ENCODE measurements around the gene ZCCHC14.
A peak's percentile ranks its signal among the peaks of the same experiment; 100 is the strongest.

Gene ZCCHC14

GRCh38 chr16:87492721-87493607 lies at the start of gene ZCCHC14:
TSS of gene ZCCHC14 (minus strand) at chr16:87493024. CDS start at chr16:87492238, 786 bp downstream.
- DNase-seq = peak; percentile 85

GRCh38 chr16:87541872-87542234 lies 49.0 kb upstream of the ZCCHC14 start:
- no peak for DNase-seq

GRCh38 chr16:87541147-87541871 lies 48.5 kb upstream of the ZCCHC14 start:
- no peak for DNase-seq

GRCh38 chr16:87540897-87541146 lies 48.0 kb upstream of the ZCCHC14 start:
- no peak for DNase-seq

- no peak for DNase-seq
Observed at GRCh38 chr16:87540072-87540896, 47.5 kb upstream of the ZCCHC14 start.

GRCh38 chr16:87539113-87539512 lies 46.3 kb upstream of the ZCCHC14 start:
- no peak for DNase-seq

- DNase-seq = no peak
Observed at GRCh38 chr16:87538594-87538993, 45.8 kb upstream of the ZCCHC14 start.

- no peak for DNase-seq
Observed at GRCh38 chr16:87538160-87538559, 45.3 kb upstream of the ZCCHC14 start.

GRCh38 chr16:87536795-87537142 lies 43.9 kb upstream of the ZCCHC14 start:
- DNase-seq = no peak

GRCh38 chr16:87535855-87536794 lies 43.3 kb upstream of the ZCCHC14 start:
- no peak for DNase-seq

- DNase-seq = no peak
Observed at GRCh38 chr16:87535457-87535854, 42.6 kb upstream of the ZCCHC14 start.

- DNase-seq = no peak
Observed at GRCh38 chr16:87534751-87535150, 41.9 kb upstream of the ZCCHC14 start.

GRCh38 chr16:87534030-87534653 lies 41.3 kb upstream of the ZCCHC14 start:
- no peak for DNase-seq

GRCh38 chr16:87533061-87533460 lies 40.2 kb upstream of the ZCCHC14 start:
- DNase-seq = no peak

- DNase-seq = no peak
Observed at GRCh38 chr16:87531418-87531817, 38.6 kb upstream of the ZCCHC14 start.

GRCh38 chr16:87528690-87529579 lies 36.1 kb upstream of the ZCCHC14 start:
- no peak for DNase-seq

GRCh38 chr16:87527055-87527724 lies 34.4 kb upstream of the ZCCHC14 start:
- no peak for DNase-seq

GRCh38 chr16:87526238-87526947 lies 33.6 kb upstream of the ZCCHC14 start:
- DNase-seq = no peak

GRCh38 chr16:87525352-87525751 lies 32.5 kb upstream of the ZCCHC14 start:
- no peak for DNase-seq

- DNase-seq = no peak
Observed at GRCh38 chr16:87524407-87524806, 31.6 kb upstream of the ZCCHC14 start.

Data from NCI-H524 treated with DMSO at 0.1 percent for 48 hours (cell line).